Tibial artery (tissue), 4 donors: Measurements from ENCODE around the gene CTCF.

Source experiments
- DNase-seq, 2 donors: peaks; one replicate each; pipeline ENCODE4 v3.0.0-alpha.2; 2019
- H3K27ac ChIP-seq, 2 donors: fragments of 200-600 bp; sonication (generic) in 1 of 2; 1 replicate in 1 of 2; 2 replicates in 1 of 2; pipeline ENCODE4 v1.5.1; 2018 to 2019; ENCODE audit warnings: mild to moderate bottlenecking in 1 of 2
- H3K27me3 ChIP-seq, 2 donors: fragments of 200-600 bp; sonication (generic) in 1 of 2; one replicate each; pipeline versions ENCODE4 v1.5.1 to v1.6.0; 2016 to 2019
- H3K36me3 ChIP-seq, 3 donors: fragments of 200-600 bp; sonication (generic) in 2 of 3; one replicate each; pipeline ENCODE4 v1.5.1; 2016 to 2019; ENCODE audit warnings: mild to moderate bottlenecking in 2 of 3
- H3K4me1 ChIP-seq, 4 donors: fragments of 200-600 bp; sonication (generic) in 2 of 4; 1 replicate in 3 of 4; 2 replicates in 1 of 4; pipeline ENCODE4 v1.5.1; 2016 to 2019
- H3K4me3 ChIP-seq, 2 donors: fragments of 200-600 bp; sonication (generic) in 1 of 2; 1 replicate in 1 of 2; 2 replicates in 1 of 2; pipeline ENCODE4 v1.5.1; 2018 to 2019; ENCODE audit warnings: mild to moderate bottlenecking in 2 of 2
- H3K9me3 ChIP-seq, 3 donors: fragments of 200-600 bp; sonication (generic) in 1 of 3; one replicate each; pipeline ENCODE4 v1.5.1; 2016 to 2019
- CTCF ChIP-seq, 2 experiments: fragments of 200-600 bp in 1 of 2; fragments of 450-650 bp in 1 of 2; IDR thresholded peaks; one replicate each; pipeline ENCODE4 v1.5.1; 2017 to 2019; ENCODE audit warnings: antibody characterized with exemption in 2 of 2, mild to moderate bottlenecking in 1 of 2, moderate library complexity in 1 of 2
- intact Hi-C: fragments of 100-400 bp; cut with DNase I; formaldehyde crosslinking; loops from one replicate; pipeline ENCODE4 v1.15.0; 2023; ENCODE audit warnings: low total_unique reads

The CTCF gene

GRCh38 chr16:67683767-67684166 is 121.4 kb downstream of the CTCF start:
- H3K4me1 ChIP-seq: no peaks in the 10 kb centered on the region
- H3K9me3 ChIP-seq: no peaks in the 10 kb centered on the region
- no peak overlapping the region for H3K27ac ChIP-seq
- no peaks in the 10 kb centered on the region for H3K27me3 ChIP-seq
- no peak for TF ChIP-seq CTCF (IDR thresholded peaks at IDR 0.05)
- no peak overlapping the region for H3K4me3 ChIP-seq
- H3K36me3 ChIP-seq: peaks cover 4 to 46% (median 18%) of the 10 kb centered on the region in 3 donors
- DNase-seq: no peak
- intact Hi-C loops: no loop called here

- intact Hi-C loops: no loop called here
- H3K9me3 ChIP-seq: no peaks in the 10 kb centered on the region
- no peaks in the 10 kb centered on the region for H3K27me3 ChIP-seq
- no peaks in the 10 kb centered on the region for H3K4me1 ChIP-seq
- TF ChIP-seq CTCF (IDR thresholded peaks at IDR 0.05): no peak
- H3K4me3 ChIP-seq: no peak overlapping the region
- no peak for DNase-seq
- H3K36me3 ChIP-seq: peaks cover 4 to 38% (median 12%) of the 10 kb centered on the region in 3 donors
- no peak overlapping the region for H3K27ac ChIP-seq
These were observed 123.2 kb downstream of the CTCF start for GRCh38 chr16:67685388-67686112.
